Erythroblast (primary cell): ENCODE results near the gene MUL1.
"Not testable (repeated sequence)": the region's sequence is repeated elsewhere in the genome, so short reads cannot be mapped to it uniquely, and the experiment has no call there.

Experiments used
- DNase-seq, 2 experiments: peaks; one replicate each; lab custom pipeline; 2025; lab: John Stamatoyannopoulos, UW
- GATA1 ChIP-seq: IDR thresholded peaks from 2 replicates; pipeline ENCODE4 v1.6.1; 2011; ENCODE audit warnings: low read depth, mild to moderate bottlenecking, control low read depth, low read length, moderate library complexity
- POLR2A ChIP-seq: IDR thresholded peaks from 2 replicates; pipeline ENCODE4 v1.6.1; 2011; ENCODE audit warnings: mild to moderate bottlenecking, low read length

The MUL1 gene

DNA sequence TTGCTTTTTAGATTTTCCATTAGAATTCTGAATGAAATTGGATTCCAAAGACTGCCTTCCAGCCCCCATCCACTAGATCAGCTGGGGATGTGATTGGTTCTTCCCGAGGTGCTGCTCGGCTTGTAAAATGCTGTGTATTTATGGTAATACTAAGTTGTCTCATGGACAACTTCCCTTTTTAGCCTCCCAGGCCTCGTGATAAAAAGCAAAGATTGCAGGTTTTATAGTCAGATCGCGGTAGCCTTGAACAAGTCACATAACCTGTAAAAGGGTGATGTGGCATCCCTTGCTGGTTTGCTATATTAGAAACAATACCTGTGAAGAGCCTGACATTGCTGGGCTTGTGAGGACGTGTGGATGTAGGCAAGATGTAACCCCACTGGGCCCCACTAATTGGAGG, 10.4 kb downstream of the MUL1 start:
- no peak for DNase-seq
- TF ChIP-seq GATA1 (no peak), POLR2A (no peak)

DNA sequence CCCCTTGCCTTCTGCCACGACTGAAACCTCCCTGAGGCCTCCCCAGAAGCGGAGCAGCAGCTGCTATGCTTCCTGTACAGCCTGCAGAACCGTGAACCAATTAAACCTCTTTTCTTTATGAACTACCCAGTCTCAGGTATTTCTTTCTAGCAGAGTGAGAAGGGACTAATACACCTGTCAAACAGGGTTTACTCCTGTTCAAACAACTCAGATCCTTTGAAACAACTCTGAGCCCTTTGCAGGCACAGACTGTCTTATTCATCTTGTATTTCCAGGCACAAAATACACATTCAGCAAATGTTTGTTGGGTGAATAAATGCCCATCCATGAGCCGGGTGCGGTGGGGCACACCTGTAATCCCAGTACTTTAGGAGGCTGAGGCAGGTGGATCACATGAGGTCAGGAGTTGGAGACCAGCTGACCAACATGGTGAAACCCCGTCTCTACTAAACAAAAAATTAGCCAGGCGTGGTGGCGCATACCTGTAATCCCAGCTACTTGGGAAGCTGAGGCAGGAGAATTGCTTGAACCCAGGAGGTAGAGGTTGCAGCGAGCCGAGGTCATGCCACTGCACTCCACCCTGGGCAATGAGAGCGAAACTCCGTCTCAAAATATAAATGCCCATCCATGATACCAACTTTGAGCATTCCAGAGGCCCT, 11.1 kb downstream of the MUL1 start:
- not testable (repeated sequence) for DNase-seq

GRCh38 chr1:20496241-20496661, 11.7 kb downstream of the MUL1 start:
- TF ChIP-seq GATA1: no peak
- TF ChIP-seq POLR2A: no peak

DNA sequence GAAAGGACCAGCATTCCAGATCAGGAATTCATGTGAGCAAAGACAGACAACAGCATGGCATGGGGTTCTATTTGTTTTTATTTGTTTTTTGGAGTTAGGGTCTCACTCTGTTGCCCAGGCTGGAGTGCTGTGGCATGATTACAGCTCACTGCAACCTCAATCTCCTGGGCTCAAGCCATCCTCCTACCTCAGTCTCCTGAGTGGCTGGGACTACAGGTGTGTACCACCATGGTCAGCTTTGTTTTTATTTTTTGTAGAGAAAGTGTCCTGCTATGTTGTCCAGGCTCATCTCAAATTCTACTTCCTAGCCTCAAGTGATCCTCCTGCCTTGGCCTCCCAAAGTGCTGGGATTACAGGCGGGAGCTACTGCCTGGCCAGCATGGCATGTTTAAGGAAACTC, 12.3 kb downstream of the MUL1 start:
- TF ChIP-seq GATA1 (no peak), POLR2A (no peak)
- no peak for DNase-seq

More at GRCh38 chr1:20496241-20496661, 11.7 kb downstream of the MUL1 start:
- DNase-seq: no peak

DNA sequence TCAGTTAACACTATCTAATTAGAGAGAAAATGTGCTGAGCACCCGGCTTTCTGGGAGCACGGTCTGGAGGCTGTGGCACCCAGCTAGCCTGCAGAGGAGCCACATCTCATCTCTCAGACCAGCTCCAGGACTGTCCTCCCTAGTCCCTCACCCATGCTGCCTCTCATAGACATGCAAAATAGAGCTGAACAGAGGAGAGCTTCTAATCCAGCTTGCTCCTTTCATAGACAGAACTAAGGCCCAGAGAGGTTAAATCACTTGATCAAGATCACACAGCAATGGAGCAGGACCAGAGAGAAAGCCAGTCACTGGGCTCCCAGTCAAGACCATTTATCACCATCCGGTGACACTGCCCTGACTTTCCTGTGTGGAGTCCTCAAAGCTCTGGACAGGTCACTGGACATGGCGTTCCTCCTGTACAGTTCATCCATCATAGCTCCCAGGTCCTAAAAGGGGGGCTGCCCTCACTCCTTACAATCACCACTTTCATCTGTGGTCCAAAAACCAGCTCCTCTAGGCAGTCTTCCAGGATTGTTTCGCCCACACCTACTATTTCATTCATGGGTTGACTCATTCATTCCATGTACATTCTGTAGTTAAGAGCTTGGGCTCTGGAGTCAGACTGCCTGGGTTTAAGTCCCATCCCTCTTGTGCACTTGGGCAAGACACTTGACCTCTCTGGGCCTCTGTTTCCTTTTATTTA, 13.2 kb downstream of the MUL1 start:
- no peak for DNase-seq
- TF ChIP-seq POLR2A (no peak), GATA1 (no peak)

DNA sequence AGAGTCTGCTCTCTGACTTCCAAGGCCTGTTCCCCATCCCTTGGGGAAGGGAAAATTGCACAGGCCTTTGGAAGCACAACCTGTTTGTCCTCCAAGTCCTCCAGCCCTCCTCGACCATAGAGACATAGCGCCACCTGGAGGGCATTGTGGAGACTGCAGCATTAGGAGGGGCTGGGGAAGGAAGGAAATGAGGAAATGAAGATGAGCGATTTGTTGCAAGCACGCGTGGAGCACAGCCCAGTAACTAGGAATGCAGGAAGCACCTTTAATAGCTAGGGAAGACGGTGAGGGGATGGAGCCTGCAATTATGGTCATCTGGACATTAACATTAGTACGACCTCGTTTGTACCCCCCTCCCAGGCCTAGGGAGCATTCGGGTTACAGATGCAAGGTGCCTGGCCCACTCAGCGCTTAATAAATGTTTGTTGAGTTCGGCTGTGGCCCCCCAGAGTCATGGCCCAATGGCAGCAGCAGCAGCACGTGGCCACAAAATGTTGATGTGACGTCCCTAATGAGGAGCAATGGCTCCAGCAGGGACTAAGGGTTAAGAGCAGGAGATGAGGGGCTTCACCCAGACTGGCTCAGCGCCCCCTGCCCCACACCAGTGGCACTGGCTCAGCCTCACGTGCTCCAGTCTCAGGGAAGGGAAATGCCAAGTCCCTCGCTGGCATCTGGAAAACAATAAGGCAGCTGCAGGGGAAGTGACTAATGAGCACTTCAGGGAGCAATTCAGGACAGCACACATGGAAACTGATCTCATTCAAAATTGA, 13.9 kb downstream of the MUL1 start:
- peak; percentile 70 to 85 for DNase-seq
- TF ChIP-seq GATA1 (no peak), POLR2A (no peak)

DNA sequence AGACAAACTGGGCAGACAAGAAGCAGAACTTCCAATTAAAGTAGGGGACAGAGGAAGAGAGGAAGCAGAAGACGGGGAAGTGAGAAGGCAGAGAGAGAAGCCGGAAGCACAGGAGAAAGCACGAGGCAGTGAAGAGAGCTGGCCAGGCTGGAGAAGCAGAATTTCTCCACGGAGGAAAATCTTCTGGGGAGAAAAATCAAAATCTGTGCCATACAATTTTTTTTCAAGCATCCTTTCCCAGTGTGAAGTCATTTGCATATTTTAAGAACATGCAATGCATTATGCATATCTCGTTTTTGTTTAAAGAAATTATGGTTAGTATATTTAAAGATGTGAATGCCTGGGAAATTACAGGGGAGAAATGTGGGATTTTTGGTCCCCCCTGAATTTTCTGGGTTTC, 14.6 kb downstream of the MUL1 start:
- no peak for DNase-seq
- no peak for TF ChIP-seq POLR2A
- TF ChIP-seq GATA1: no peak

GRCh38 chr1:20492751-20493150, 15.2 kb downstream of the MUL1 start:
- TF ChIP-seq GATA1 (no peak), POLR2A (no peak)
- no peak for DNase-seq

GRCh38 chr1:20491866-20492265, 16.1 kb downstream of the MUL1 start:
- TF ChIP-seq POLR2A (no peak), GATA1 (no peak)
- DNase-seq: no peak

- TF ChIP-seq POLR2A (no peak), GATA1 (no peak)
Observed at GRCh38 chr1:20491178-20491577, 16.8 kb downstream of the MUL1 start.

DNA sequence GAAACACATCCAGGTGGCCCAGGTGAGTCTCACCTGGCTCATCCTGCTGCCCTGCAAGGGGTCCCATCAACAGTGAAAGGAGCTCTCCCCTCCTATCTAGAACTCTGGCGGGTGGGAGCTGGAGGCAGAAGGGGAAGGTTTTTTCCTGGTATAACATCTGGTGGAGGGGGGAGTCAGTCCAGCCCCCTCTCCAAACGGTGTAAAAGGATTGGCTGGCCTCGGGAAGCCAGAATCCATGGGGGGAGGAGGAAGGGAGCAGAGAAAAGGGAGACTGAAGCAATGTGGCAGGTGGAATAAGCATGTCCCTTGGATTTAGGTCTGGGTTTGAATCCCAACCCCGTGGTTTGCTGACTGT, 20.7 kb downstream of the MUL1 start:
- TF ChIP-seq POLR2A (no peak), GATA1 (no peak)
- no peak for DNase-seq

More at GRCh38 chr1:20491178-20491577, 16.8 kb downstream of the MUL1 start:
- DNase-seq: no peak

DNA sequence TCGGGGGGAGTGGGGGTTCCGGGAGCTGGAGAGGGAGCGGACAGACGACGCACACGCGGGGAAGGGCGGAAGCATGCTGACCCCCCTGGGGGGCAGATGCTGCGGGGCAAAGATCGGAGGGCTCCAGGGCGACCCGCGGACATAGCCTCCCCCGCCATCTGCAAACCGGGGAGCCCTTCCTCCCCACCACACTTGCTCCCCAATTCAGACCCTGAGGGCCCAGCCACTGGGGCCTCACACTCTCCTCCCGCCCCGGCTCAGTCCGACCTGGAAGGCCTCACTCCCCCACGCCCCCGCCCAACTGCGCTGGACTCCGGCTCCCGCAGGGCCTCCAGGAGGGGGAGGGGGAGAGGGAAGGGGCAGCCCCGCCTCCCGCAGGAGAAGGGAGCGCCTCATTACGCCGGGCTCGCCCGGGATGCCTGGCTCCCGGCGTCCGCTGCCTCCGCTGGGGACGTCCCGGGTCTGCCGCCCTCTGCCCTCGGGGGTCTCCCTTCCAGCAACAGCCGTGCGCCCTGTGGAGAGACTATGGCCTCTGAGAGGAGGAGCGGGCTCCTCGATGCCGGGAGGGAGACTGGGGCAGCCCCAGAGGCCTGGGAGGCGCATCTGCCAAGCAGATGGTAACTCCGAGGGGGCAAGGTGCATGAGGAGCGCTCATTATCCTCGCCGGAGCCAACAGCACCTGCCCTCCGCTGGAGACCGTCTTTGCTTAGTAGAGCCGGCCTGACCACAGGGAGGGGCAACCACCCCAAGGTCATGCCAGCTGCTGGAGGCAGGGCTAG, 21.3 kb downstream of the MUL1 start:
- DNase-seq: no peak
- TF ChIP-seq GATA1 (no peak), POLR2A (no peak)

- peak in 1 of 2 experiments; percentile 19 for DNase-seq
- TF ChIP-seq POLR2A (no peak), GATA1 (no peak)
Observed at GRCh38 chr1:20485527-20486456, 22.2 kb downstream of the MUL1 start, which contains the start of gene CAMK2N1. Gene CAMK2N1, minus strand, starts transcription at chr1:20486210. Its CDS starts 831 bp downstream, at chr1:20485379.
